ENCODE data around the gene OTOG.

DNA sequence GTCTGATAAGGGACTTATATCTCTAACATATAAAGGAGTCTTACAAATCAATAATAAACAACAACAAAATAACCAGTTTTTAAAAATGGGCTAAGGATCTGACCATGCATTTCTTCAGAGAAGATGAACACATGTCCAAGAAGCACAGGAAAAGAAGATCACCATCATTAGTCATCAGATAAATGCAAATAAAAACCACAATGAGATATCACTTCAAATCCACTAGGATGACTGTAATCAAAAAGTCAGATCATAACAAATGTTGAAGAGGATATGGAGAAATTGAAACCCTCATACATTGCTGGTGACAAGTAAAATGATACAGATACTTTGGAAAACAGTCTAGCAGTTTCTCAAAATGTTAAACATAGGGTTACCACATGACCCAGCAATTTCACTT, 111.2 kb downstream of the OTOG start:
- no peak for TF ChIP-seq FOXP2 (optimal IDR thresholded peaks at IDR 0.05; ENCODE audit: borderline replicate concordance, extremely low read depth, extremely low read length, insufficient read depth)
- TF ChIP-seq REST (IDR thresholded peaks at IDR 0.05; ENCODE audit: insufficient read depth in 1 of 2, low read depth in 2 of 2, low read length in 2 of 2) = no peak
- no peak for TF ChIP-seq SIN3A (IDR thresholded peaks at IDR 0.05; ENCODE audit: borderline replicate concordance, insufficient read depth, low read length)
- TF ChIP-seq POLR2AphosphoS5 (IDR thresholded peaks at IDR 0.05; ENCODE audit: low read depth, low read length) = no peak
- no peak for TF ChIP-seq TAF1 (IDR thresholded peaks at IDR 0.05; ENCODE audit: borderline replicate concordance, insufficient read depth, low read length)

Measured in PFSK-1 (cell line).